ENCODE data around the gene ACTA2. TPM values are rescaled to one million over a fixed set of nuclear protein-coding genes. Genes with fewer than 3 reads are reported as not detected.

The ACTA2 gene
- polyA plus RNA-seq, 1 of the 3 experiments (the other 2 are of a cell fraction), result 130 TPM

GRCh38 chr10:88888810-88889445, 63.6 kb downstream of the ACTA2 start:
- CTCF ChIA-PET, result interaction anchor here (0.7 to 1.4 kb wide), 2 partner anchors 27 to 44 kb away, joined by 3 to 4 read pairs; no protein-coding TSS in a partner anchor
- POLR2A ChIA-PET, result no interaction called here
- Histone ChIP-seq H3K79me2 (ENCODE audit: insufficient read depth) (peaks cover 83% of the 10 kb centered on the region), H3F3A (replicated peaks; ENCODE audit: insufficient read depth) (peaks cover 41% of the 10 kb centered on the region), H2AFZ (ENCODE audit: low read depth) (no peak overlapping the region), H3K4me3 (ENCODE audit: low read depth in 2 of 2, low read length in 1 of 2) (no peak overlapping the region), H3K4me1 (ENCODE audit: control insufficient read depth in 1 of 2, insufficient read depth in 2 of 2, low read depth in 1 of 2, low read length in 1 of 2) (peaks cover 13 to 95% of the 10 kb centered on the region in 2 experiments), H3K4me2 (peak overlapping the region; percentile 25; the same call in 1 of the 2 replicates), H3K27me3 (ENCODE audit: insufficient read depth) (no peaks in the 10 kb centered on the region), H3K9me3 (no peaks in the 10 kb centered on the region), H3K9me2 (no peaks in the 10 kb centered on the region), H3K36me3 (replicated peaks in 1 of 2; ENCODE audit: control insufficient read depth in 1 of 2, insufficient read depth in 2 of 2, low read length in 1 of 2) (no peaks in the 10 kb centered on the region), H4K20me1 (ENCODE audit: insufficient read depth) (no peaks in the 10 kb centered on the region), H3K9ac (0 out of 2 replicates have a peak overlapping the region, but pooled peaks have one; percentile 1), H3K27ac (ENCODE audit: low read depth in 2 of 2, low read length in 1 of 2) (peak overlapping the region; percentile 16 to 29; a peak in 2 of 4 replicates)
- DNase-seq, result no peak
- TF ChIP-seq FOSL2 (IDR thresholded peaks at IDR 0.05; ENCODE audit: borderline replicate concordance, low read depth), result no peak
- TF ChIP-seq TAF1 (IDR thresholded peaks at IDR 0.05; ENCODE audit: borderline replicate concordance, low read depth, low read length), result no peak
- TF ChIP-seq ZBTB33 (IDR thresholded peaks at IDR 0.05; ENCODE audit: borderline replicate concordance, low read depth), result no peak
- TF ChIP-seq GABPA (IDR thresholded peaks at IDR 0.05; ENCODE audit: low read depth), result no peak
- no peak for TF ChIP-seq RXRA (IDR thresholded peaks at IDR 0.05; ENCODE audit: borderline replicate concordance, low read depth)
- no peak for TF ChIP-seq CTCF (IDR thresholded peaks at IDR 0.05)
- TF ChIP-seq SIN3A (IDR thresholded peaks at IDR 0.05; ENCODE audit: borderline replicate concordance, low read depth, low read length), result no peak
- no peak for TF ChIP-seq NFIC (IDR thresholded peaks at IDR 0.05; ENCODE audit: borderline replicate concordance)
- TF ChIP-seq TEAD4 (IDR thresholded peaks at IDR 0.05; ENCODE audit: borderline replicate concordance, insufficient read depth), result no peak
- no peak for TF ChIP-seq USF1 (IDR thresholded peaks at IDR 0.05; ENCODE audit: borderline replicate concordance, low read depth)
- TF ChIP-seq POLR2AphosphoS5 (IDR thresholded peaks at IDR 0.05; ENCODE audit: low read depth, low read length), result no peak

- Histone ChIP-seq H3K36me3 (replicated peaks in 1 of 2; ENCODE audit: control insufficient read depth in 1 of 2, insufficient read depth in 2 of 2, low read length in 1 of 2) (no peaks in the 10 kb centered on the region), H3K9me3 (no peaks in the 10 kb centered on the region), H3K79me2 (ENCODE audit: insufficient read depth) (peaks cover 89% of the 10 kb centered on the region), H3F3A (replicated peaks; ENCODE audit: insufficient read depth) (peaks cover 41% of the 10 kb centered on the region), H3K4me2 (peak overlapping the region; percentile 46), H3K9ac (no peak overlapping the region), H3K4me3 (ENCODE audit: low read depth in 2 of 2, low read length in 1 of 2) (no peak overlapping the region), H3K27me3 (ENCODE audit: insufficient read depth) (no peaks in the 10 kb centered on the region), H3K27ac (ENCODE audit: low read depth in 2 of 2, low read length in 1 of 2) (no peak overlapping the region; a peak in 3 of 4 replicates), H3K9me2 (no peaks in the 10 kb centered on the region), H4K20me1 (ENCODE audit: insufficient read depth) (no peaks in the 10 kb centered on the region), H3K4me1 (ENCODE audit: control insufficient read depth in 1 of 2, insufficient read depth in 2 of 2, low read depth in 1 of 2, low read length in 1 of 2) (peaks cover 21 to 81% of the 10 kb centered on the region in 2 experiments), H2AFZ (ENCODE audit: low read depth) (no peak overlapping the region)
- TF ChIP-seq RXRA (IDR thresholded peaks at IDR 0.05; ENCODE audit: borderline replicate concordance, low read depth), result no peak
- TF ChIP-seq CTCF (IDR thresholded peaks at IDR 0.05), result no peak
- TF ChIP-seq NFIC (IDR thresholded peaks at IDR 0.05; ENCODE audit: borderline replicate concordance), result 0 out of 2 replicates have a peak, but pooled peaks have one; percentile 6
- peak; percentile 71; the same call in 1 of the 2 replicates for TF ChIP-seq FOSL2 (IDR thresholded peaks at IDR 0.05; ENCODE audit: borderline replicate concordance, low read depth)
- TF ChIP-seq JUND (IDR thresholded peaks at IDR 0.05), result peak; percentile 62
- peak; percentile 45 for TF ChIP-seq TCF12 (IDR thresholded peaks at IDR 0.05)
- POLR2A ChIA-PET, result no interaction called here
- no peak for DNase-seq
- CTCF ChIA-PET, result interaction anchor here (1.3 to 3.9 kb wide), 3 partner anchors 17 to 51 kb away, joined by 3 to 17 read pairs (median 8); no protein-coding TSS in a partner anchor
Measured at GRCh38 chr10:88886557-88886956, 66.0 kb downstream of the ACTA2 start.

All from SK-N-SH (cell line).